Fibroblast of villous mesenchyme (primary cell): ENCODE data around the gene PNPO. TPM values are rescaled to one million over a fixed set of nuclear protein-coding genes. Genes with fewer than 3 reads are reported as not detected.
"Not testable (repeated sequence)": the region's sequence is repeated elsewhere in the genome, so short reads cannot be mapped to it uniquely, and the experiment has no call there.

Experiments used
- DNase-seq: peaks from one replicate; pipeline ENCODE4 v3.0.0-alpha.2; 2010; ENCODE audit warnings: low read depth
- H3K4me3 ChIP-seq: 2 replicates; pipeline ENCODE4 v1.5.1; 2011; ENCODE audit warnings: low read depth, mild to moderate bottlenecking, low read length
- total RNA-seq: library from RNA; depleted of rRNA; stranded (reverse); fragments of >200 nt; gene quantifications from 2 replicates; pipeline ENCODE4 v1.2.3, GENCODE V29; 2012
- TF ChIP-seq, protein P1 (sequence below): IDR thresholded peaks from 2 replicates; pipeline ENCODE4 v1.5.1; 2012; ENCODE audit warnings: low read depth, mild to moderate bottlenecking, low read length; ENCODE audit not compliant: insufficient read depth

Gene PNPO
- total RNA-seq, 1 donor = 49.2 TPM

DNA sequence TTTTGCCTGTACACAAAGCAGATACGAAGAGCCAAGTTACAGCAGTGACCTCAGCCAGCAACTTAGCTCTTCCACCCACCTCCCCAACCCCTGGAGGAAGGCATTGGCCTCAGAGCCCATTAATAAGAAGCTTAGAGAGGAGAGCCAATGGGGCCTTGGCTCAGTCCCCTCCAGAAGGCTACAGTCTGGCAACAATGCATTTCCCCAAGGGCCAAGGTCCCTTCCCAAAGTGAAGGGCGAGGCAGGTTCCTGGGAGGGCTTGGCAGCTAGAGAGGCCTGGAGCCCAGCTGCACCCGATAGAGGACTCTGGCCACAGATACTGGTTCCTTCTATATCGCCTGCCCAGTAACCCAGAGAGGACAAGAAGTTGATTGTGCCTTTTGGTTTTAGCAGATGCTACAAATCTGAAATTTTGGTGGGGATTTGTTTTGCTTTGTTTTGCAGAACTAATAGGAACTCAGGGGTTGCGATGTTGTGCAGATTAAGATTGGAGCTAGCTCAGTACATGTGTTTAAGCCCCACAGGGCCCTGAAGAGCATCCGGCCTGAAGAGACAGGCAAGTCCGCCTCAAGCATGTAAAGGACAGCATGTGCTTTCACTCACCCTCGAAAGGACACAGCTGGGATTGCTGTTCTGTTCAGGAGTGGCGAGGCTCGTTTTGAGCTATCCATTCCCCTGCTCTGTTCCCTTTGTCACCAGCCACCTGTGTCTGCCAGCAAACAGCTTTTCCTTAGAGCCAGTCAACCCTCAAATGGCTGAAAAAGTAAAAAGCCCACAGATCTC, 12.0 kb upstream of the PNPO start:
- no peak overlapping the region for H3K4me3 ChIP-seq
- TF ChIP-seq, protein P1, sequence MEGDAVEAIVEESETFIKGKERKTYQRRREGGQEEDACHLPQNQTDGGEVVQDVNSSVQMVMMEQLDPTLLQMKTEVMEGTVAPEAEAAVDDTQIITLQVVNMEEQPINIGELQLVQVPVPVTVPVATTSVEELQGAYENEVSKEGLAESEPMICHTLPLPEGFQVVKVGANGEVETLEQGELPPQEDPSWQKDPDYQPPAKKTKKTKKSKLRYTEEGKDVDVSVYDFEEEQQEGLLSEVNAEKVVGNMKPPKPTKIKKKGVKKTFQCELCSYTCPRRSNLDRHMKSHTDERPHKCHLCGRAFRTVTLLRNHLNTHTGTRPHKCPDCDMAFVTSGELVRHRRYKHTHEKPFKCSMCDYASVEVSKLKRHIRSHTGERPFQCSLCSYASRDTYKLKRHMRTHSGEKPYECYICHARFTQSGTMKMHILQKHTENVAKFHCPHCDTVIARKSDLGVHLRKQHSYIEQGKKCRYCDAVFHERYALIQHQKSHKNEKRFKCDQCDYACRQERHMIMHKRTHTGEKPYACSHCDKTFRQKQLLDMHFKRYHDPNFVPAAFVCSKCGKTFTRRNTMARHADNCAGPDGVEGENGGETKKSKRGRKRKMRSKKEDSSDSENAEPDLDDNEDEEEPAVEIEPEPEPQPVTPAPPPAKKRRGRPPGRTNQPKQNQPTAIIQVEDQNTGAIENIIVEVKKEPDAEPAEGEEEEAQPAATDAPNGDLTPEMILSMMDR = no peak
- no peak for DNase-seq

- no peak for DNase-seq
- TF ChIP-seq, protein P1 = no peak
- H3K4me3 ChIP-seq = no peak overlapping the region
Measured at GRCh38 chr17:47931848-47932247, 9.5 kb upstream of the PNPO start.

DNA sequence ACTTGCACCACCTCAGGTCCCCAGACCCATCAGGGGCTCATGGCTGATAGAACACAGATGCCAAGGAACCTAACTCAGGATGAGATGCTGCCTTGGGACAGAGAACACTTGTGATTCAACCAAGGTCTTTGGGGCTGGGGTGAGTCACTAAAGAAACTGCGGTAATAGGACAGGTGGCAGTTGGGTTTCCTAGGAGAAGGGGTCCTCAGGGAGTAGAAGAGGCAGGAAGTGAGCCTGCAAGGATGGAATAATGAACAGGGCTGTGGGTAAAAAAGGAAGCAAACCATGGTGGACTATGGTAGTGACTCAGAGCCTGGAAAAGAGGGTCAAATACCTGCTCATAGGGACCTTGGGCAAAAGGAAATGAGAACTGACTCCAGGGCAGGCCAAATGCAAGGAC, 6.5 kb upstream of the PNPO start:
- TF ChIP-seq, protein P1 = no peak
- H3K4me3 ChIP-seq = no peak overlapping the region
- no peak for DNase-seq

- DNase-seq, H3K4me3 ChIP-seq: not testable (repeated sequence)
Measured at GRCh38 chr17:47935468-47935867, 5.9 kb upstream of the PNPO start.

DNA sequence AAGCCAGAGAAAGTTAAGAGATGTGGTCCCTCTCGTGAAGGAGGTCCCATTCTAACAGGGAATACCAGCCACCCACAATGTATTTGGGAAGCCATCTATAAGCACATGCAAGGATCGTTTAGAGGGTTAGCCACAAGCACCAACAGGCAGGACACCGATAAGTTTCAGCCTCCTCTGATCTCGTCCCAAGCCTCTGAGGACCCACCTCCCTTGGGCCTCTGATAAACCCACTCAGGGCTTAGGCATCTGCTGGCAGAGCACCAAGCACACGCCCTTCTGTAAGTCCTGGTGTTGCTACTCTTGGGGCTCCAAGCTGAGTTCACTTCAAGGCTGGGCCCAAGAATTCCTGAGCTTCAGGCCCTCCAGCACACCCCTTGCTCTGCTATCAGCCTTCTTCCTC, 5.4 kb upstream of the PNPO start:
- DNase-seq = peak; percentile 77
- H3K4me3 ChIP-seq = no peak overlapping the region
- TF ChIP-seq, protein P1 = no peak

DNA sequence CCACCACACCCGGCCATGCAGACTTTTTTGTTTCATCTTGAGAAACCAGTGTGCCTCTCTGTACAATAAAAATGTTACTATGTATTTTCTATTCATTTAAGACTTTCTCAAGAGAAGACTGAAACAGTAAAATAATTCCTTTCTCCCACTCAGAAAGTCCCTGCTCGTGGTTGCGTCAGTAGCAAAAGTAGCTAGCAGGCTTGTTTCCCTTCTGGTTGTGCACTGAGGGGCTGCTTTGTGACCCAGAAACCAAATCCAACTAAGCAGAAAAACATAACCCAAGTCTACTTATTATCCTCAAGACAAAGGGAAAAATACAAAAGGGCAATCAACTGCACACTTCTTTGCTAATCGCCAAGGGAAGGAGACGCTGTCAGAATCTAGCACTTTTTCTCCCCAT, 3.4 kb upstream of the PNPO start:
- no peak overlapping the region for H3K4me3 ChIP-seq
- DNase-seq = no peak
- TF ChIP-seq, protein P1 = no peak

- TF ChIP-seq, protein P1 = no peak
- DNase-seq = no peak
- H3K4me3 ChIP-seq = peak overlapping the region; percentile 82
Measured at GRCh38 chr17:47942096-47942510, 732 bp downstream of the PNPO start.
